K562 (cell line): ENCODE results near the gene C14orf180.

Source experiments
- CBX5 ChIP-seq: IDR thresholded peaks from 2 replicates; pipeline ENCODE4 v1.6.1; 2014; ENCODE audit warnings: low read depth, borderline replicate concordance
- CREBBP ChIP-seq: IDR thresholded peaks from one replicate; pipeline ENCODE4 v1.6.1; 2012; ENCODE audit warnings: low read depth, mild to moderate bottlenecking, control low read depth, inconsistent platforms, low read length
- CTCF ChIP-seq, 3 experiments: IDR thresholded peaks in 2 of 3; conservative IDR thresholded peaks in 1 of 3; 2 replicates each; pipeline ENCODE4 v1.5.1; 2011 to 2012; ENCODE audit warnings: low read length in 3 of 3, mild to moderate bottlenecking in 3 of 3, control low read depth in 2 of 3, improper control_type of control experiment in 1 of 3, inconsistent platforms in 1 of 3, low read depth in 1 of 3, mixed read lengths in 1 of 3, moderate library complexity in 1 of 3; ENCODE audit not compliant: insufficient read depth in 2 of 3
- GATAD2B ChIP-seq: fragments of 450-650 bp; IDR thresholded peaks from 2 replicates; pipeline ENCODE4 v1.6.1; 2017; ENCODE audit warnings: mild to moderate bottlenecking, borderline replicate concordance
- HEY1 ChIP-seq: fragments of 250-450 bp; sonication (Bioruptor Pico); IDR thresholded peaks from 2 replicates; pipeline ENCODE4 v1.5.0; 2020; ENCODE audit warnings: mild to moderate bottlenecking, moderate library complexity, borderline replicate concordance
- RAD51 ChIP-seq: fragments of 450-650 bp; IDR thresholded peaks from 2 replicates; pipeline ENCODE4 v1.7.1; 2016; ENCODE audit warnings: low read depth, mild to moderate bottlenecking, borderline replicate concordance
- STAG1 ChIP-seq: sonication (generic); formaldehyde crosslinking; IDR thresholded peaks from 2 replicates; pipeline ENCODE4 v1.5.0; 2020; ENCODE audit warnings: missing genetic modification reagents, borderline replicate concordance
- ZBTB49 ChIP-seq: sonication (generic); formaldehyde crosslinking; IDR thresholded peaks from 2 replicates; pipeline ENCODE4 v1.8.0; 2022; ENCODE audit warnings: missing genetic modification reagents, mild to moderate bottlenecking, borderline replicate concordance
- ZNF311 ChIP-seq: fragments of 250-450 bp; sonication (Bioruptor Pico); IDR thresholded peaks from 2 replicates; pipeline ENCODE4 v1.4.0; 2020; ENCODE audit warnings: mild to moderate bottlenecking, moderate library complexity
- TF ChIP-seq, protein P1 (sequence below): fragments of 200-800 bp; sonication (Bioruptor generic); IDR thresholded peaks from 2 replicates; pipeline ENCODE4 v1.6.1; 2016; ENCODE audit warnings: missing genetic modification characterization, missing compliant biosample characterization
- TF ChIP-seq, protein P2 (sequence below), 2 experiments: fragments of 450-650 bp in 1 of 2; sonication (generic) in 1 of 2; formaldehyde crosslinking in 1 of 2; IDR thresholded peaks in 1 of 2; conservative IDR thresholded peaks in 1 of 2; 2 replicates each; pipeline versions ENCODE4 v1.6.1 to v1.8.1; 2016 to 2023; ENCODE audit warnings: mild to moderate bottlenecking in 2 of 2, moderate library complexity in 2 of 2, inconsistent platforms in 1 of 2, missing genetic modification reagents in 1 of 2
- TF ChIP-seq, protein P3 (sequence below), 2 experiments: fragments of 450-650 bp in 1 of 2; IDR thresholded peaks; 2 replicates each; pipeline ENCODE4 v1.6.1; 2011 to 2017; ENCODE audit warnings: low read depth in 2 of 2, antibody characterized with exemption in 1 of 2, borderline replicate concordance in 1 of 2, low read length in 1 of 2, mild to moderate bottlenecking in 1 of 2, mixed read lengths in 1 of 2; ENCODE audit not compliant: control insufficient read depth in 1 of 2
- TF ChIP-seq, protein P4 (sequence below): fragments of 250-450 bp; sonication (Bioruptor Pico); IDR thresholded peaks from 2 replicates; pipeline ENCODE4 v1.5.0; 2022; ENCODE audit warnings: mild to moderate bottlenecking

- no peak for TF ChIP-seq CREBBP
- TF ChIP-seq STAG1: no peak
- TF ChIP-seq, protein P1, sequence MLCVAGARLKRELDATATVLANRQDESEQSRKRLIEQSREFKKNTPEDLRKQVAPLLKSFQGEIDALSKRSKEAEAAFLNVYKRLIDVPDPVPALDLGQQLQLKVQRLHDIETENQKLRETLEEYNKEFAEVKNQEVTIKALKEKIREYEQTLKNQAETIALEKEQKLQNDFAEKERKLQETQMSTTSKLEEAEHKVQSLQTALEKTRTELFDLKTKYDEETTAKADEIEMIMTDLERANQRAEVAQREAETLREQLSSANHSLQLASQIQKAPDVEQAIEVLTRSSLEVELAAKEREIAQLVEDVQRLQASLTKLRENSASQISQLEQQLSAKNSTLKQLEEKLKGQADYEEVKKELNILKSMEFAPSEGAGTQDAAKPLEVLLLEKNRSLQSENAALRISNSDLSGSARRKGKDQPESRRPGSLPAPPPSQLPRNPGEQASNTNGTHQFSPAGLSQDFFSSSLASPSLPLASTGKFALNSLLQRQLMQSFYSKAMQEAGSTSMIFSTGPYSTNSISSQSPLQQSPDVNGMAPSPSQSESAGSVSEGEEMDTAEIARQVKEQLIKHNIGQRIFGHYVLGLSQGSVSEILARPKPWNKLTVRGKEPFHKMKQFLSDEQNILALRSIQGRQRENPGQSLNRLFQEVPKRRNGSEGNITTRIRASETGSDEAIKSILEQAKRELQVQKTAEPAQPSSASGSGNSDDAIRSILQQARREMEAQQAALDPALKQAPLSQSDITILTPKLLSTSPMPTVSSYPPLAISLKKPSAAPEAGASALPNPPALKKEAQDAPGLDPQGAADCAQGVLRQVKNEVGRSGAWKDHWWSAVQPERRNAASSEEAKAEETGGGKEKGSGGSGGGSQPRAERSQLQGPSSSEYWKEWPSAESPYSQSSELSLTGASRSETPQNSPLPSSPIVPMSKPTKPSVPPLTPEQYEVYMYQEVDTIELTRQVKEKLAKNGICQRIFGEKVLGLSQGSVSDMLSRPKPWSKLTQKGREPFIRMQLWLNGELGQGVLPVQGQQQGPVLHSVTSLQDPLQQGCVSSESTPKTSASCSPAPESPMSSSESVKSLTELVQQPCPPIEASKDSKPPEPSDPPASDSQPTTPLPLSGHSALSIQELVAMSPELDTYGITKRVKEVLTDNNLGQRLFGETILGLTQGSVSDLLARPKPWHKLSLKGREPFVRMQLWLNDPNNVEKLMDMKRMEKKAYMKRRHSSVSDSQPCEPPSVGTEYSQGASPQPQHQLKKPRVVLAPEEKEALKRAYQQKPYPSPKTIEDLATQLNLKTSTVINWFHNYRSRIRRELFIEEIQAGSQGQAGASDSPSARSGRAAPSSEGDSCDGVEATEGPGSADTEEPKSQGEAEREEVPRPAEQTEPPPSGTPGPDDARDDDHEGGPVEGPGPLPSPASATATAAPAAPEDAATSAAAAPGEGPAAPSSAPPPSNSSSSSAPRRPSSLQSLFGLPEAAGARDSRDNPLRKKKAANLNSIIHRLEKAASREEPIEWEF (CRISPR knock-in tag): no peak
- TF ChIP-seq, protein P2, sequence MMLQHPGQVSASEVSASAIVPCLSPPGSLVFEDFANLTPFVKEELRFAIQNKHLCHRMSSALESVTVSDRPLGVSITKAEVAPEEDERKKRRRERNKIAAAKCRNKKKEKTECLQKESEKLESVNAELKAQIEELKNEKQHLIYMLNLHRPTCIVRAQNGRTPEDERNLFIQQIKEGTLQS (IDR thresholded peaks at IDR 0.05): no peak
- TF ChIP-seq, protein P2 (CRISPR knock-in tag; conservative IDR thresholded peaks at IDR 0.05): no peak
- TF ChIP-seq ZBTB49 (CRISPR knock-in tag): no peak
- TF ChIP-seq CBX5: no peak
- TF ChIP-seq ZNF311: no peak
- no peak for TF ChIP-seq CTCF (IDR thresholded peaks at IDR 0.05 in 2 of 3, conservative IDR thresholded peaks at IDR 0.05 in 1 of 3; ENCODE audit: insufficient read depth in 2 of 3, low read depth in 1 of 3, low read length in 3 of 3)
- TF ChIP-seq, protein P3, sequence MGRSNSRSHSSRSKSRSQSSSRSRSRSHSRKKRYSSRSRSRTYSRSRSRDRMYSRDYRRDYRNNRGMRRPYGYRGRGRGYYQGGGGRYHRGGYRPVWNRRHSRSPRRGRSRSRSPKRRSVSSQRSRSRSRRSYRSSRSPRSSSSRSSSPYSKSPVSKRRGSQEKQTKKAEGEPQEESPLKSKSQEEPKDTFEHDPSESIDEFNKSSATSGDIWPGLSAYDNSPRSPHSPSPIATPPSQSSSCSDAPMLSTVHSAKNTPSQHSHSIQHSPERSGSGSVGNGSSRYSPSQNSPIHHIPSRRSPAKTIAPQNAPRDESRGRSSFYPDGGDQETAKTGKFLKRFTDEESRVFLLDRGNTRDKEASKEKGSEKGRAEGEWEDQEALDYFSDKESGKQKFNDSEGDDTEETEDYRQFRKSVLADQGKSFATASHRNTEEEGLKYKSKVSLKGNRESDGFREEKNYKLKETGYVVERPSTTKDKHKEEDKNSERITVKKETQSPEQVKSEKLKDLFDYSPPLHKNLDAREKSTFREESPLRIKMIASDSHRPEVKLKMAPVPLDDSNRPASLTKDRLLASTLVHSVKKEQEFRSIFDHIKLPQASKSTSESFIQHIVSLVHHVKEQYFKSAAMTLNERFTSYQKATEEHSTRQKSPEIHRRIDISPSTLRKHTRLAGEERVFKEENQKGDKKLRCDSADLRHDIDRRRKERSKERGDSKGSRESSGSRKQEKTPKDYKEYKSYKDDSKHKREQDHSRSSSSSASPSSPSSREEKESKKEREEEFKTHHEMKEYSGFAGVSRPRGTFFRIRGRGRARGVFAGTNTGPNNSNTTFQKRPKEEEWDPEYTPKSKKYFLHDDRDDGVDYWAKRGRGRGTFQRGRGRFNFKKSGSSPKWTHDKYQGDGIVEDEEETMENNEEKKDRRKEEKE (IDR thresholded peaks at IDR 0.05; ENCODE audit: borderline replicate concordance in 1 of 2, control insufficient read depth in 1 of 2, low read depth in 2 of 2, low read length in 1 of 2): no peak
- no peak for TF ChIP-seq RAD51
- TF ChIP-seq GATAD2B: no peak
- no peak for TF ChIP-seq HEY1 (CRISPR knock-in tag)
- TF ChIP-seq, protein P4, sequence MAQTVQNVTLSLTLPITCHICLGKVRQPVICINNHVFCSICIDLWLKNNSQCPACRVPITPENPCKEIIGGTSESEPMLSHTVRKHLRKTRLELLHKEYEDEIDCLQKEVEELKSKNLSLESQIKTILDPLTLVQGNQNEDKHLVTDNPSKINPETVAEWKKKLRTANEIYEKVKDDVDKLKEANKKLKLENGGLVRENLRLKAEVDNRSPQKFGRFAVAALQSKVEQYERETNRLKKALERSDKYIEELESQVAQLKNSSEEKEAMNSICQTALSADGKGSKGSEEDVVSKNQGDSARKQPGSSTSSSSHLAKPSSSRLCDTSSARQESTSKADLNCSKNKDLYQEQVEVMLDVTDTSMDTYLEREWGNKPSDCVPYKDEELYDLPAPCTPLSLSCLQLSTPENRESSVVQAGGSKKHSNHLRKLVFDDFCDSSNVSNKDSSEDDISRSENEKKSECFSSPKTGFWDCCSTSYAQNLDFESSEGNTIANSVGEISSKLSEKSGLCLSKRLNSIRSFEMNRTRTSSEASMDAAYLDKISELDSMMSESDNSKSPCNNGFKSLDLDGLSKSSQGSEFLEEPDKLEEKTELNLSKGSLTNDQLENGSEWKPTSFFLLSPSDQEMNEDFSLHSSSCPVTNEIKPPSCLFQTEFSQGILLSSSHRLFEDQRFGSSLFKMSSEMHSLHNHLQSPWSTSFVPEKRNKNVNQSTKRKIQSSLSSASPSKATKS (CRISPR knock-in tag): no peak
These were observed 16.4 kb downstream of the C14orf180 start for GRCh38 chr14:104595911-104596450.
